HG02798 (cell line): ENCODE results near the gene LHFPL2.

Experiments used
- ATAC-seq: cut with Tn5 transposase; IDR thresholded peaks from one replicate; pipeline ENCODE4 v1.9.1; 2021; ENCODE audit warnings: mild to moderate bottlenecking; ENCODE audit not compliant: unreplicated experiment, poor library complexity

The LHFPL2 gene

DNA sequence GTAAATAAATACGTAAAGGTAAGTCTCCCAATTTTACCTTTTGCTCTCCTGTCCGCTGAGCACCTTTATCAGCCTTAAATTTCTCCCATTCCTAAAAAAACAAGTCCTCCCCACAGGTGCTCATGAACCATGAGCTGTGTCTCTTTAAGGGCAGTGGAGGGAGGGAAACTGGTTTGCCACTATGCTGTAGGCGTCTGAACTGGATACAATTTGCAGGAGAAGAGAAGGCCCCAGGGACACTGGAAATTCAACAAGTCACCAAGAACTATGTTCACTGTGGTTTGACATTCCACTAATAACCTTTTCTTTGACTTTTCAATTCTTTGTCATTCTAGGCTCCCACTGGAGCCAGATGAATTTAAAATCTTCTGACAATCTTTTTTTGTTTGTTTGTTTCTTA is 72.2 kb downstream of the LHFPL2 start:
- ATAC-seq = no peak

- ATAC-seq = peak; percentile 65
Observed at GRCh38 chr5:78574731-78575161, 73.8 kb downstream of the LHFPL2 start.

DNA sequence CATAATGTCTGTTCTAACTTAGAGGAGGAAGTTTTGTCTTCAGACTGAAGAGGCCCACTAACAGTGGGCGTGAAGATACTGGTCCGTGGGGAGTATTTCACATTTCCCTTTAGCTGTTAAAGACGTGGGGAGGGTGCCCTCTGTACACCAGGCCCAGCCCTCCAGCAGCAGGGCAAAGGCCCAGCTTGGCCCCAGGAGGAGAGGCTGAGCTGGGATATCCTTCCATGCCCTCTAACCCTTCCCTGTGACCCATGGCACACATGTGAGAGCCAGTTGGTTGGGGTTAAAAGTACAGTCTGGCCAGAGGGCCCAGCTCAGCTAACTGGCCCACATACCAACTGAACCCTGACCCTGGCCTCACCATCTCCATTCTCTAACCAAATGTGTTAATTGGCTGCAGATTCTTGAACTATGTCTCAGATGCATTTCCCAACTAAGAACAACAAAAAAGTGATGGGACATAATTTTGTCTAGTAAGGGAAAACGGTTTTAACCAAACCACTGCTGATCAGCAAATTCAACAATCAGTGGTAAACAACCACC is 74.4 kb downstream of the LHFPL2 start:
- ATAC-seq = peak; percentile 46

- ATAC-seq = peak; percentile 40
Observed at GRCh38 chr5:78573318-78573717, 75.3 kb downstream of the LHFPL2 start.

DNA sequence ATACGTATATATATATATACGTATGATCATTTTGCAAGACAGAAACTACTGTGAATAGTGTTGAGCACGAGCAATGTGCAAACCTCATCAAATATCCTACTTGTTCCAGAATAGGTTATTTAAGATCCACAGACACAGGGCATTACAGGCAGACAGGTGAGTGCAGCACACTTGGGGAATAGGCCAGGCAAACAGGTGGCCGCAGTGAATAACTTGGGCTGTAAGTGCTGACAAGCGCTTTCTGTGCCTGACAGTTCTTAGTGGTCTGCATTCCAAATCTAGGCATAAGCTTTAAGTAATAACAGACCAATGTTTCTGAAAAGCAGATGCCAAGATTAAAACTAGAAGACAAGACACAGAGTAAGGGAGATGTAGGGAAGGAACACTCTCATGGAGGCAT is 77.9 kb downstream of the LHFPL2 start:
- ATAC-seq = no peak

DNA sequence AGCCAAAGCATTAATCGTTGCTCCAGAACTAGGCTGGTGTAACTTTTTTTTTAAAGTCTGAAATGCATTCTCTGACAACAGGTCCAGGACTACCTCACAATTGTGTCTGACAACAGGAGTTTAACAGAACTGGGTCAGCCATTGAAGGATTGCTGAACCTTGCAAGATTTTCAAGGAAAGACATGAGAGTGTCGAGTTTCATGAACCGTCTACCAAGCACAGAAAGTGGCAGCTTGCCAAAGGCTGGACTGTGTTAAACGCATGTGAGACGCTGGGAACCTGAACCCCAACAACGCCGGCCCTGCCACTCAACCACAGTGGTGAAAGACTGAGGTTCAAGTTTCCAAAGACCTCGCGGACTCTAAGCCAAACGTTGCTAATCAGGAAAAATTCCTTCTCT is 79.1 kb downstream of the LHFPL2 start:
- no peak for ATAC-seq

DNA sequence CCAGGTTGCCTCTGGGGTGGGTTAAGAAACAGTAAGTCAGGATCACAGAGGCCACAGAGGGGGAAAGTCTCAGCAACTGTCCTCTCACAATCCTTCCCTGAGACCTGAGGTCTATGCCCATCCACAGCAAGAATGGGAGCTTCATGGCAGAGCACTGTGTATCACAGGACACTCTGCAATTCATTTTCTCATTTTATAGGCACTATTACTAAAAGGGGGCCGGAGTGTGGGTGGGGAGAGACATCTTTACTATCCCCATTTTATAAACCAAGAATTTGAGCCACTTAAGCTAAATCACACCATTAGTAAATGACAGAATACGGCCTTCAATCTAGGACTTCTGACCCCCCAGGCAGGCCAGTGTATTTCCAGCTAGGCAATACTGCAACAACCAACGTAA is 79.9 kb downstream of the LHFPL2 start:
- ATAC-seq = no peak

- no peak for ATAC-seq
Observed at GRCh38 chr5:78568212-78568611, 80.4 kb downstream of the LHFPL2 start.

GRCh38 chr5:78567617-78568016 is 81.0 kb downstream of the LHFPL2 start:
- ATAC-seq = no peak

GRCh38 chr5:78566747-78567425 is 81.7 kb downstream of the LHFPL2 start:
- ATAC-seq = peak; percentile 48

- no peak for ATAC-seq
Observed at GRCh38 chr5:78565395-78565794, 83.2 kb downstream of the LHFPL2 start.

DNA sequence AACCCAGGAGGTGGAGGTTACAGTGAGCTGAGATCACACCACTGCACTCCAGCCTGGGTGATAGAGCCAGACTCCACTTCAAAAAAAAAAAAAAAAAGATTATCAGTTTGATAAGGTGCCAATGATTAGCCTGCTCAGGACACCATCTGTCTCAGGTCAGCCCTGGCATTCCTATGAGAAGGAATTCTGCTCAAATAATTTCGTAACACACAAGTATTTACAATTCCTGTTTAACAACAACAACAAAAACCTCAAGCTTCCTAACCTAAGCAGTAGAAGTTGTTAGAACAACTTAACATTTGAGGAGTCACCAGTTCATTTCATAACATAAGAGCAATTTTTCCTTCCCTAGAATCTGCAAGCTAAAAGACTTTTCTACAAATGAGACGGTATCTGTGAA is 85.0 kb downstream of the LHFPL2 start:
- ATAC-seq = no peak

GRCh38 chr5:78562714-78563330 is 85.8 kb downstream of the LHFPL2 start:
- no peak for ATAC-seq

DNA sequence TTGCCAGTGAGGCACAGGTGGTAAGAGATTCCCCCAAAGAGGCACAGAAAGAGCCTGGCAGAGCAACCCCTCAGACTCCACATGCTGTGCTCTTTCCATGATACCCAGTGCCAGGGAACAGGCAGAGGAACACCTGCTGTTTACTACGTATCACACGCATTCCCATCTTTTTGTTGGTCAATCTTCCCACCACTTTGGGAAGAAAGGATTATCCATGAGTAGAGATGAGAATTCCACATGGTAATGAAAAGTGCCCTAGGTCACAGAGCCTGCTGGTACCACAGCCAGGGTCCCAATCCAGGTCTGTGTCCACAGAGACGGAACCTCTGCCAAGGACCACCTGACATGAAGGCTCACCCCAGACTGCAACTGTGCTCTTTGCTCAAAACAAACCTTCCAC is 86.6 kb downstream of the LHFPL2 start:
- no peak for ATAC-seq

- no peak for ATAC-seq
Observed at GRCh38 chr5:78561261-78561660, 87.3 kb downstream of the LHFPL2 start.

DNA sequence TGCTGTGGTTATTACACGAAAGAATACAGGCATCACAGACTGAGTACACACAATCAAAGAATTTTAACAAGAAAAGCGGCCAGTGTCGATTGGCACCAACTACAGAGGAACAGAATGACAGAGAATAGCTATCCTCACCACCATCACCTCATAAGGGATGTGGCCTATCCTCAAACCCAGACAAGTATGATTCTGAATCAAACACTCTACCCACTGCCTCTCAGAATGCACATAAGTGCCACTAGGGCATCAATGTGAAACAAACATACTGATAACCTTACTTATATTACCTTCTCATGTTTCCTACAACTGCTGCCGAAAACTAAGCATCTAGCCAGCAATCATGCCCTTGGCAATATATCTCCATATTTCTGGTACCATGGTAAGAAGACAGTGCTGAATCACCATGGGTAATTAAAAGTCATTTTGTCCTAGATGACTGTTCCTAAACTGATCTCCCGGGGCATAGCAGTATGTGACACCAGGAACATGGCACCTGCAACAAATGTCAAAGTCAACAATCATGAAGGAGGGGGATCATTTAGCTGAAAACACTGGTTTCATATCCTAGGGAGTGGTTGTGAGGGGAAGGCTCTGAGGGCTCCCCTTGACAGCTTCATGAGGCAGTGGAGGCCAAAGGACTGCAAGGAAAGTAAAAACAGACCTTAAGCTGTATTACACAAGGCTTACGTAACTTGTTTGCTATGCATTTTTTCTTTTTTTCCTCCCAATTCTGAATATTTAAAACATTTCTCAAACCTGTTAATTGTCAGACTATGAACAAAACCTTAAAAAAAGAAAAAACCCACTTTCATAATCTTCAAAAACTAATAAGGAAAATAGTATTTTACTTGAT is 88.3 kb downstream of the LHFPL2 start:
- no peak for ATAC-seq

GRCh38 chr5:78557601-78558000 is 91.0 kb downstream of the LHFPL2 start:
- ATAC-seq = no peak

DNA sequence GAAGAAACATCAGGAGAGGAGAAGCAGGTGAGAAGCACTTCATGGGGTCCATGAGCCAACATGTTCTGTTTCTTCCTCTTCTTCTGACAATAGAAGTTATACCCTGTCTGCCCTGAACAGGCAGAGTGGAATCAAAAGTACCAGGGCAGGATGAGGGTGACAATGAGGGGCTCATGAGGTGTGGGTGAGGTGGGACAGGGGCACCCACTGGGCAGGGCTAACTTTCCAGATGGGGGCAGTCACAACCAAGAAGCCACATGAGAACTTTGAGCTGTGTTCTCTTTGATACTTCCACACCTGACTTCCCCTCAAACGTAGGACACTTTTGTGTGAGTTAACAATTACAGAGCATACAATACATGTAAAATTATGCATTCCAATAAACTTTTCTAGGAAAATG is 92.7 kb downstream of the LHFPL2 start:
- no peak for ATAC-seq

DNA sequence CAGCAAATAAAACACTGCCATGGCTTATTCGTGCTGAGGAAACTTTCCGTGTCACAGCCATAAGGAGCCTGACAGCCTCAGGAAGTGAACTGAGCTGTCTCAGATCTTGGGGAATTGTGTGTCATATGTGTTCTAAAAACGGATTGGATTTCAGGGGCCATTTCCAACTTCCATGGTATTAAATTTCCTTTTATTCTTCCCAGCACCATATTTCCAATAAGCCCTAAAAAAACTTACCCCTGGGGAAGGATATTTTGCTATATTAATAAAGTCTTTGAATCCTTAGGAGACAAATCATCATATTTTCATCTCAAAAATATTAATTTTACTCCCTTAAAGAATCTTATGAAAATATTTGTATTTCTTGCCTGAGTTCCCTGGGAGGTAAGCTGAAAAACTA is 93.9 kb downstream of the LHFPL2 start:
- ATAC-seq = no peak

DNA sequence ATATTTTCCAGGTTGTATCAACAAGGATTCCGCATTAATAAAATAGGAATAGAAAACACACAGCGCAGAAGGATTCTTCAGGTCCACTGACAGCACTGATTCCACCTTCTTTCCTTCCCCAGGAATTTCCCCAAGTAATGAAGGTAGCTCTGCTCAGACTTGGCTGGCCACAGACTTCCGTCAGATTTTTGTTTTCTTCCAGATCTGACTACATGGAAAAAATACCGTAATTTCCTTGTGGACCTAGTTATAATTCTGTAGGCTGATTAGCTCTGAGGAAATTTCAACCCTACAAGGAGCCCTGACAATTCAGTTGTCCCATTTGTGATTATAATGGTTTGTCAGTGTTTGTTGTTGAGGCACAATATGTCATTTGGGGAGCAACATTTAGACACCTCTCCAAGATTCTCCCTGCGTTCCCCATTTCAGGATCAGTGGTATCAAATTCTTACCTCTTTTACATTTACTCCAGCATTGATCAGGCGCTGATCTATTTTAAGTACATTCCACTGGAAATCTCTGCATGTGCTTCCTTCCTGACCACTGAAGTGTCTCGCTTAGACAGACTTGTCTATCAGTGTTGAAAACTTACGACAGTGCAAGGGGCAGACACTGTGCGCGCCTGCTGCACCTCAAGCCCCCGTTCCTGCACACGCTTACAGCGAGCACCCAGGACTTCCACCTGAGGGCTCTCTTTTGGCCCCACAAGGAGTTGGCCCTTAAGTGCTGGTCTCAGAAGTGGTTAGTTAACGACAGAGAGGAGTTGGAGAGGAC is 94.8 kb downstream of the LHFPL2 start:
- no peak for ATAC-seq
